ENCODE results near the gene TPRG1L.

TPRG1L gene

DNA sequence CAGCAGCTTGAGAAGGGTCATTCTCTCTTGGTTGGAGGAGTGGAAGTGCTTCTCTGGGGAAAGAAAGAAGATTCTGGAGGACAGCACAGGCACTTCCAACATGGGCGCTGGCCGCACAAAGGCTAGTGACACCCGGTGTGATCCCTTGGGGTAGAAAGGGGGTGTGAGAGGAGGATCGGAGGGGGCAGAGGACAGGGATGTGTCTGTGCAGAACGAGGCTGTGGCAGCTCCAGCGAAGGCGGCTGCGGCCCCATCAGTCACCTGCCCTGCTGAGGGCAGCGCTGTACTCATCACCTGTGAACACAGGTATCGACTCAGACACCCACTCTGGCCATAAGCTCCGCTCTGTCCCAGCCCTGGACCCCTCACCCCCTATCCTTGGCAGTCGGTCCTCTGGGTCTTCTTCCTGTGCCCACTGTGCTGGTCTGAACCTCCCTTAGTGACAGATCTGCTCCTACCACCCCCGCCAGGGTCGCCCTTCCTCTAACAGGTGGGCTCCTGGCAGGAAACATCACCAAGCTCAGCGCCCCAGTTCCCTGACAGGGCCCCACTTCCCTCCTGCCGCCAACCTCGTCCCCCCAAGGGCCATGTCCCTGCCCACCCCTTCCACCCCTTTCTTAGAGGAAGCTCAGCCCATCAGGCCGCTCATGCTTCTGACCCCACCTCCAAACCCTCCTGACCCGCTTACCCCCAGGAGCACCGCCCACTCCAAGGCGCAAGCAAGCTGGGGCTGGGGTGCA lies 47.6 kb downstream of the TPRG1L start:
- no peak overlapping the region for H3K4me2 ChIP-seq (ENCODE audit: insufficient read depth, low read length)
- H3K4me1 ChIP-seq (ENCODE audit: insufficient read depth, low read length) = no peaks in the 10 kb centered on the region
- no peaks in the 10 kb centered on the region for H3K27me3 ChIP-seq (ENCODE audit: insufficient read depth, low read length, poor library complexity)
- TF ChIP-seq, protein P1, sequence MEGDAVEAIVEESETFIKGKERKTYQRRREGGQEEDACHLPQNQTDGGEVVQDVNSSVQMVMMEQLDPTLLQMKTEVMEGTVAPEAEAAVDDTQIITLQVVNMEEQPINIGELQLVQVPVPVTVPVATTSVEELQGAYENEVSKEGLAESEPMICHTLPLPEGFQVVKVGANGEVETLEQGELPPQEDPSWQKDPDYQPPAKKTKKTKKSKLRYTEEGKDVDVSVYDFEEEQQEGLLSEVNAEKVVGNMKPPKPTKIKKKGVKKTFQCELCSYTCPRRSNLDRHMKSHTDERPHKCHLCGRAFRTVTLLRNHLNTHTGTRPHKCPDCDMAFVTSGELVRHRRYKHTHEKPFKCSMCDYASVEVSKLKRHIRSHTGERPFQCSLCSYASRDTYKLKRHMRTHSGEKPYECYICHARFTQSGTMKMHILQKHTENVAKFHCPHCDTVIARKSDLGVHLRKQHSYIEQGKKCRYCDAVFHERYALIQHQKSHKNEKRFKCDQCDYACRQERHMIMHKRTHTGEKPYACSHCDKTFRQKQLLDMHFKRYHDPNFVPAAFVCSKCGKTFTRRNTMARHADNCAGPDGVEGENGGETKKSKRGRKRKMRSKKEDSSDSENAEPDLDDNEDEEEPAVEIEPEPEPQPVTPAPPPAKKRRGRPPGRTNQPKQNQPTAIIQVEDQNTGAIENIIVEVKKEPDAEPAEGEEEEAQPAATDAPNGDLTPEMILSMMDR (IDR thresholded peaks at IDR 0.05; ENCODE audit: borderline replicate concordance, extremely low read depth, low read length, poor library complexity, severe bottlenecking) = no peak
- TF ChIP-seq EZH2 (IDR thresholded peaks at IDR 0.05; ENCODE audit: borderline replicate concordance, low read depth, low read length, severe bottlenecking) = no peak
- H3K79me2 ChIP-seq (ENCODE audit: insufficient read depth, low read length) = peaks cover 59% of the 10 kb centered on the region
- H3K4me3 ChIP-seq (ENCODE audit: low read depth in 1 of 2, low read length in 2 of 2) = no peak overlapping the region
- no peaks in the 10 kb centered on the region for H3K9me3 ChIP-seq (ENCODE audit: insufficient read depth, low read length, severe bottlenecking)
- no peak for ATAC-seq (ENCODE audit: insufficient read depth, low read depth)
- H3K36me3 ChIP-seq (ENCODE audit: insufficient read depth, low read length) = no peaks in the 10 kb centered on the region
- no peak overlapping the region for H3K9ac ChIP-seq (ENCODE audit: low read depth, low read length)
- peaks cover 90% of the 10 kb centered on the region for H4K20me1 ChIP-seq (ENCODE audit: insufficient read depth, low read length)
- no peak for DNase-seq
- no peak overlapping the region for H3K27ac ChIP-seq (ENCODE audit: low read length)
- H2AFZ ChIP-seq (ENCODE audit: low read depth, low read length) = no peak overlapping the region

DNA sequence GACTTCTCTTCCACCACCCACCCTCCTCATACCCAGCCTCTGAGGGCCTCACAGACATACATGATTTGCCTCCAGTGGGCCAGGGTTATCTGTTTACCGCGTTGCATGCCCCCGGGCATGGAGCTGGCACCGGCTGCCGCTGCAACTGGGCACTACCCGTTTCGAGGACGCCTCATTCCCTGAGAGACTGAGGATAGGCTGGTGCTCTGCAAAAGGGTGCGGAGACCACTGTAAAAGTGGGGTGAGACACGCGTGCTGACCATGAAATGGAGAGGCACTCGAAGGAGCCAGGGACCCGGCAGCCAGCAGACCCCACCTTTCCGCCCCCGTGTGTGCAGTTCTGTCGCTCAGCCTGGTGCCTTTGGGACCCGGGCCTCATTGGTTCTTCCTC lies 48.2 kb downstream of the TPRG1L start:
- Histone ChIP-seq H3K27ac (ENCODE audit: low read length) (no peak overlapping the region), H3K36me3 (ENCODE audit: insufficient read depth, low read length) (no peaks in the 10 kb centered on the region), H3K4me3 (ENCODE audit: low read depth in 1 of 2, low read length in 2 of 2) (no peak overlapping the region), H3K27me3 (ENCODE audit: insufficient read depth, low read length, poor library complexity) (no peaks in the 10 kb centered on the region), H4K20me1 (ENCODE audit: insufficient read depth, low read length) (peaks cover 88% of the 10 kb centered on the region), H3K9ac (ENCODE audit: low read depth, low read length) (no peak overlapping the region), H3K9me3 (ENCODE audit: insufficient read depth, low read length, severe bottlenecking) (no peaks in the 10 kb centered on the region), H3K4me1 (ENCODE audit: insufficient read depth, low read length) (no peaks in the 10 kb centered on the region), H2AFZ (ENCODE audit: low read depth, low read length) (no peak overlapping the region), H3K4me2 (ENCODE audit: insufficient read depth, low read length) (no peak overlapping the region), H3K79me2 (ENCODE audit: insufficient read depth, low read length) (peaks cover 59% of the 10 kb centered on the region)
- TF ChIP-seq, protein P1 (IDR thresholded peaks at IDR 0.05; ENCODE audit: borderline replicate concordance, extremely low read depth, low read length, poor library complexity, severe bottlenecking) = no peak
- no peak for TF ChIP-seq EZH2 (IDR thresholded peaks at IDR 0.05; ENCODE audit: borderline replicate concordance, low read depth, low read length, severe bottlenecking)
- no peak for DNase-seq
- ATAC-seq (ENCODE audit: insufficient read depth, low read depth) = no peak

DNA sequence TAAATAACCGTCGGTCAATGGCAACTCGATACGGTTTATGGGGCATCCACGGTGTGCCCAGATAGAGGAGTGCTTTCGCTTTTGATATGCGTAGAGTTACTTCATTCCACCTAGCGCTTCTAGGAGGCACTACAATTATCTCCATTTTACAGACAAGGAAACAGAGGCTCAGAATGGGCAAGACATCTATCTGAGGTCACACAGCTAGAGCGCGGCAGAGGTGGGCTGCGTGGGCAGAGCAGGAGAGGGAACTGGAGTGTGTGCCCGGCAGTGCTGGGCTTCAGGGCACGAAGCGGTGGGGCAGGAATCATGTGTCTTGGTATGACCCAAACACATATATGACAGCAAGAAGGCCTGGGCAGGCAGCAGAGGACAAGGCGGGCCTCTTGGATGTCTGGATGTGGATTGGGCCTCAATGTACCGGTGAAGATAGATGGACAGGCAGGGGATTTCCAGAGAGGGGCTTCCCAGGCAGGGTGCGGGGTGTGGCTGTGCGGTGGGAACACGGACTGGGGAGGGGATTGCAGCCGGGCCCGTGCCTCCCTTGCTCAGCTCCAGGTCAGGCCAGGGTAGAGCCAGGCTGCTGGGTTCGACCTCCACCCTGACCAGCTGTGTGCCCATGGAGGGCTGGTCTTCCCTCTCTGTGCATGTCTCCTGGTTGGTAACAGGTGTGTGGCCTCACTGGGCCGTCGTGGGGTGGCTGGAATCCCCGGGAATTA lies 48.7 kb downstream of the TPRG1L start:
- Histone ChIP-seq H3K4me3 (ENCODE audit: low read depth in 1 of 2, low read length in 2 of 2) (no peak overlapping the region), H3K4me1 (ENCODE audit: insufficient read depth, low read length) (no peaks in the 10 kb centered on the region), H3K27me3 (ENCODE audit: insufficient read depth, low read length, poor library complexity) (no peaks in the 10 kb centered on the region), H3K4me2 (ENCODE audit: insufficient read depth, low read length) (no peak overlapping the region), H3K36me3 (ENCODE audit: insufficient read depth, low read length) (no peaks in the 10 kb centered on the region), H3K27ac (ENCODE audit: low read length) (no peak overlapping the region), H3K9ac (ENCODE audit: low read depth, low read length) (no peak overlapping the region), H3K9me3 (ENCODE audit: insufficient read depth, low read length, severe bottlenecking) (no peaks in the 10 kb centered on the region), H4K20me1 (ENCODE audit: insufficient read depth, low read length) (peaks cover 87% of the 10 kb centered on the region), H3K79me2 (ENCODE audit: insufficient read depth, low read length) (peaks cover 54% of the 10 kb centered on the region), H2AFZ (ENCODE audit: low read depth, low read length) (no peak overlapping the region)
- no peak for DNase-seq
- no peak for ATAC-seq (ENCODE audit: insufficient read depth, low read depth)
- no peak for TF ChIP-seq EZH2 (IDR thresholded peaks at IDR 0.05; ENCODE audit: borderline replicate concordance, low read depth, low read length, severe bottlenecking)
- TF ChIP-seq, protein P1 (IDR thresholded peaks at IDR 0.05; ENCODE audit: borderline replicate concordance, extremely low read depth, low read length, poor library complexity, severe bottlenecking) = no peak

All from DND-41 (cell line).